Measurements from ENCODE around the gene CBFA2T3. TPM values are rescaled to one million over a fixed set of nuclear protein-coding genes. Genes with fewer than 3 reads are reported as not detected.
A peak's percentile ranks its signal among the peaks of the same experiment; 100 is the strongest.

CBFA2T3 gene
- total and polyA plus RNA-seq, 2 donors (not counting 1 experiment from before 2014, with no cell fraction given): 40.8 to 58.3 TPM

DNA sequence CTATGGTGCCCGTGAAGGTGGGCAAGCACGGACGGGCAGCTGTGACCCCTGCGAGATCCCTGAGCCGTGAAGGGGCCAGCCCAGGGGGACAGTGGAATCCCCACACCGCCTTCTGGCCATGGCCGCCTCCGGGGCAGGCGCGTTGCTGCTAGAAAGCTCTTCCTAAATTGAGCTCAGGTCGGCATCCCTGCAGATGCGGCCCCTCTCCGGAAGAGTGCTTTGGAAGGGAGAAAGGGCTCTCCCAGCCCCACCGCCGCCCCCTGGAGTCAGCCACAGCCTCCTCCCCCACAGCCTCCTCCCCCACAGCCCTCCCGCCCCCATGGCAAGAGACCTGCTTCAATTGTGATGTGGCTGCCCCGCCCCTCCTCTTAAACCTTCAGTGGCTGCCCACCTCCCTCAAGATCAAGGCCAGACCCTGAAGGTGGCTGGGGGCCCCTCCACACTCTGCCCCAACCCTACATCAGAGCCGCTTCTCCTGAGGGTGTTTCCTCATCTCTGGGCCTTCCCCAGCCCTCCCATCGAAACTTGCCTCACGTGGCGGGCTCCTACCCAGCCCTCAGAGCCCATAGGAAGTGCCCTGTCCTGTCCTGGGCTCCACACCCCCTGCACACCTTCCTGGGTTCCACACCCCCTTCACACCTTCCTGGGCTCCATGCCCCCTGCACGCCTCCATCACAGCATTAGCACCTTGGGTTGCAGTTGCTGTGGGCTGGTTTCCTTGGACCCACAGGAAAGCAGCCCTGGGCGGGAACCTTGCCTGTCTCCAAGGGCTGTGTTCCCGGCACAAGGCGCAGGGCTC, 5.5 kb upstream of the CBFA2T3 start:
- H3K27ac ChIP-seq (ENCODE audit: low read length in 2 of 2): peak overlapping the region; percentile 28 to 59
- ATAC-seq (ENCODE audit: low read depth) (no peak), DNase-seq (no peak)
- no peaks in the 10 kb centered on the region for H4K20me1 ChIP-seq (ENCODE audit: control insufficient read depth, insufficient read depth, low read length, poor library complexity, severe bottlenecking)
- peaks cover 79 to 82% of the 10 kb centered on the region in 2 donors for H3K4me1 ChIP-seq (ENCODE audit: control insufficient read depth in 2 of 2, insufficient read depth in 2 of 2, low read length in 2 of 2)
- intact Hi-C loops (cut with micrococcal nuclease): loop anchor here (1.0 kb wide), 2 partner anchors 14 to 50 kb away; no protein-coding TSS in a partner anchor
- no peak for TF ChIP-seq EZH2 (IDR thresholded peaks at IDR 0.05; ENCODE audit: borderline replicate concordance, insufficient read depth, low read depth, low read length, poor library complexity, severe bottlenecking)
- TF ChIP-seq, protein P1, sequence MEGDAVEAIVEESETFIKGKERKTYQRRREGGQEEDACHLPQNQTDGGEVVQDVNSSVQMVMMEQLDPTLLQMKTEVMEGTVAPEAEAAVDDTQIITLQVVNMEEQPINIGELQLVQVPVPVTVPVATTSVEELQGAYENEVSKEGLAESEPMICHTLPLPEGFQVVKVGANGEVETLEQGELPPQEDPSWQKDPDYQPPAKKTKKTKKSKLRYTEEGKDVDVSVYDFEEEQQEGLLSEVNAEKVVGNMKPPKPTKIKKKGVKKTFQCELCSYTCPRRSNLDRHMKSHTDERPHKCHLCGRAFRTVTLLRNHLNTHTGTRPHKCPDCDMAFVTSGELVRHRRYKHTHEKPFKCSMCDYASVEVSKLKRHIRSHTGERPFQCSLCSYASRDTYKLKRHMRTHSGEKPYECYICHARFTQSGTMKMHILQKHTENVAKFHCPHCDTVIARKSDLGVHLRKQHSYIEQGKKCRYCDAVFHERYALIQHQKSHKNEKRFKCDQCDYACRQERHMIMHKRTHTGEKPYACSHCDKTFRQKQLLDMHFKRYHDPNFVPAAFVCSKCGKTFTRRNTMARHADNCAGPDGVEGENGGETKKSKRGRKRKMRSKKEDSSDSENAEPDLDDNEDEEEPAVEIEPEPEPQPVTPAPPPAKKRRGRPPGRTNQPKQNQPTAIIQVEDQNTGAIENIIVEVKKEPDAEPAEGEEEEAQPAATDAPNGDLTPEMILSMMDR (IDR thresholded peaks at IDR 0.05): no peak
- H3K27me3 Mint-ChIP-seq: no peaks in the 10 kb centered on the region
- ChIA-PET CTCF (interaction anchor here (0.7 to 1.3 kb wide), 4 partner anchors 13 to 103 kb away, joined by 3 read pairs; no protein-coding TSS in a partner anchor), POLR2A (interaction anchor here (0.5 to 3.0 kb wide), 5 partner anchors 11 to 334 kb away, joined by 4 to 18 read pairs (median 7); partner anchors contain the start of gene ACSF3)
- H3K4me2 ChIP-seq (replicated peaks; ENCODE audit: low read depth, low read length, poor library complexity, severe bottlenecking): peak overlapping the region; percentile 80
- H3K79me2 ChIP-seq (ENCODE audit: control insufficient read depth, insufficient read depth, low read length): peaks cover 31% of the 10 kb centered on the region
- peaks cover 78% of the 10 kb centered on the region for H3K4me1 Mint-ChIP-seq
- no peaks in the 10 kb centered on the region for H3K27me3 ChIP-seq (replicated peaks in 1 of 4; ENCODE audit: control extremely low read depth in 1 of 4, control insufficient read depth in 3 of 4, insufficient read depth in 4 of 4, low read length in 3 of 4)
- H3K36me3 ChIP-seq (replicated peaks in 1 of 2; ENCODE audit: control extremely low read depth in 1 of 2, control insufficient read depth in 1 of 2, extremely low read depth in 1 of 2, insufficient read depth in 2 of 2, low read length in 1 of 2): no peaks in the 10 kb centered on the region
- WGBS (ENCODE audit: insufficient coverage): 61% methylated on average over 22 of the region's 25 CpGs
- peak overlapping the region; percentile 41 for H3K9ac ChIP-seq (ENCODE audit: low read length)
- H3K4me3 ChIP-seq (ENCODE audit: control extremely low read depth in 1 of 5, extremely low read depth in 1 of 5, insufficient read depth in 1 of 5, low read depth in 2 of 5, low read length in 4 of 5): no peak overlapping the region
- H3K9me3 Mint-ChIP-seq (ENCODE audit: insufficient read depth): no peaks in the 10 kb centered on the region
- peaks cover 0 to 8% (median 0%) of the 10 kb centered on the region in 3 donors for H3K9me3 ChIP-seq (ENCODE audit: control extremely low read depth in 1 of 3, control insufficient read depth in 2 of 3, insufficient read depth in 1 of 3, low read length in 2 of 3)
- H3K4me3 Mint-ChIP-seq: peak overlapping the region; percentile 84
- H3K27ac Mint-ChIP-seq: peak overlapping the region; percentile 90
- H2AFZ ChIP-seq (ENCODE audit: insufficient read depth, low read depth, low read length, poor library complexity, severe bottlenecking): no peak overlapping the region

All from B cell (primary cell).